AG04450 (cell line): ENCODE data around the gene TBC1D16. TPM values are rescaled to one million over a fixed set of nuclear protein-coding genes. Genes with fewer than 3 reads are reported as not detected.

Experiments used
- CTCF ChIA-PET: fragments of 300-600, 350-600 bp; formaldehyde crosslinking; extraction: SDS; loops from one replicate; lab custom pipeline; 2022; ENCODE audit warnings: antibody characterized with exemption, inconsistent platforms; lab: Charles Lee
- POLR2A ChIA-PET: fragments of 350-600 bp; formaldehyde crosslinking; extraction: SDS; loops from one replicate; lab custom pipeline; 2021; ENCODE audit warnings: antibody characterized with exemption, inconsistent platforms; lab: Yijun Ruan, JAX
- DNase-seq: peaks from one replicate; pipeline ENCODE4 v3.0.0-alpha.2; 2011; ENCODE audit warnings: low read depth, low spot score
- H3K27ac ChIP-seq: one replicate; pipeline ENCODE4 v1.5.1; 2012; ENCODE audit warnings: low read depth, low read length, control low read depth
- H3K27me3 ChIP-seq: one replicate; pipeline ENCODE4 v1.6.0; 2012; ENCODE audit warnings: low read length; ENCODE audit not compliant: control insufficient read depth, insufficient read depth
- H3K4me3 ChIP-seq: 2 replicates; pipeline ENCODE4 v1.5.1; 2011; ENCODE audit warnings: mild to moderate bottlenecking, low read depth, low read length, control low read depth
- H3K9me3 ChIP-seq: 2 replicates; pipeline ENCODE4 v1.5.1; 2012; ENCODE audit warnings: low read length; ENCODE audit not compliant: control insufficient read depth, insufficient read depth
- polyA plus RNA-seq: library from polyadenylated mRNA; depleted of rRNA; stranded (reverse); fragments of >200 nt; gene quantifications from 2 replicates; pipeline ENCODE4 v1.2.3, GENCODE V29; 2011
- TF ChIP-seq, protein P1 (sequence below): IDR thresholded peaks from 2 replicates; pipeline ENCODE4 v1.5.1; 2011; ENCODE audit warnings: low read depth, low read length, control low read depth, inconsistent platforms

TBC1D16 gene
- polyA plus RNA-seq, 1 experiment = 10.9 TPM

DNA sequence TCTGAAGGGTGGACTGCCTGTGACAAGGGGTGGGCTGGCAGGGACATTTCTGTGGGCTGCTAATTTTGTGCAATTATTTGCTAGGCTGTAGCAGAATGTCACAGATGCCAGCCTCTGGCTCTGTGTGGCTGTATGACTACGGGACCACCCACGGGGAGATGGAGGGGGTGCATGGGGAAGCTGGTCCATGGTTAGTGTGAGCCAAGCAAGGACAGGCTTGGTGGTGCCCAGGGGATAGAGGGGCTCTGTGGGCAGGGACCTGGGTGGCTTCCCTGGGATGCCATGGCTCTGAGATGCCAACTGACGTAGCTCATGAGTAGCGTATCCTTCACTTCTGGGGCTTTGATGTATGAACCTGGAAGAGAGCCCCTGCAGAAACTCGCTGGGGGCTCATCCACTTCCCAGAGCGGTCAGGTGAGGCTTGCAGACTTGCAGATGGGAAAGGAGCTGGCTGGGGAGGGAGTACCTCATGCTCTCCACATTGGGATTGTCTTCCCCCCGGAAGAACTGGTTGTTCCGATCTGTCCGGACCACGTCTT lies 87.2 kb downstream of the TBC1D16 start:
- no peaks in the 10 kb centered on the region for H3K27me3 ChIP-seq
- CTCF ChIA-PET = interaction anchor here (0.6 kb wide), 1 partner anchor 75 kb away, joined by 4 read pairs; no protein-coding TSS in a partner anchor
- TF ChIP-seq, protein P1, sequence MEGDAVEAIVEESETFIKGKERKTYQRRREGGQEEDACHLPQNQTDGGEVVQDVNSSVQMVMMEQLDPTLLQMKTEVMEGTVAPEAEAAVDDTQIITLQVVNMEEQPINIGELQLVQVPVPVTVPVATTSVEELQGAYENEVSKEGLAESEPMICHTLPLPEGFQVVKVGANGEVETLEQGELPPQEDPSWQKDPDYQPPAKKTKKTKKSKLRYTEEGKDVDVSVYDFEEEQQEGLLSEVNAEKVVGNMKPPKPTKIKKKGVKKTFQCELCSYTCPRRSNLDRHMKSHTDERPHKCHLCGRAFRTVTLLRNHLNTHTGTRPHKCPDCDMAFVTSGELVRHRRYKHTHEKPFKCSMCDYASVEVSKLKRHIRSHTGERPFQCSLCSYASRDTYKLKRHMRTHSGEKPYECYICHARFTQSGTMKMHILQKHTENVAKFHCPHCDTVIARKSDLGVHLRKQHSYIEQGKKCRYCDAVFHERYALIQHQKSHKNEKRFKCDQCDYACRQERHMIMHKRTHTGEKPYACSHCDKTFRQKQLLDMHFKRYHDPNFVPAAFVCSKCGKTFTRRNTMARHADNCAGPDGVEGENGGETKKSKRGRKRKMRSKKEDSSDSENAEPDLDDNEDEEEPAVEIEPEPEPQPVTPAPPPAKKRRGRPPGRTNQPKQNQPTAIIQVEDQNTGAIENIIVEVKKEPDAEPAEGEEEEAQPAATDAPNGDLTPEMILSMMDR = no peak
- H3K27ac ChIP-seq = no peak overlapping the region
- H3K9me3 ChIP-seq = peaks cover 7% of the 10 kb centered on the region; the same call in 1 of the 2 replicates
- POLR2A ChIA-PET = no interaction called here
- no peak for DNase-seq
- H3K4me3 ChIP-seq = no peak overlapping the region

DNA sequence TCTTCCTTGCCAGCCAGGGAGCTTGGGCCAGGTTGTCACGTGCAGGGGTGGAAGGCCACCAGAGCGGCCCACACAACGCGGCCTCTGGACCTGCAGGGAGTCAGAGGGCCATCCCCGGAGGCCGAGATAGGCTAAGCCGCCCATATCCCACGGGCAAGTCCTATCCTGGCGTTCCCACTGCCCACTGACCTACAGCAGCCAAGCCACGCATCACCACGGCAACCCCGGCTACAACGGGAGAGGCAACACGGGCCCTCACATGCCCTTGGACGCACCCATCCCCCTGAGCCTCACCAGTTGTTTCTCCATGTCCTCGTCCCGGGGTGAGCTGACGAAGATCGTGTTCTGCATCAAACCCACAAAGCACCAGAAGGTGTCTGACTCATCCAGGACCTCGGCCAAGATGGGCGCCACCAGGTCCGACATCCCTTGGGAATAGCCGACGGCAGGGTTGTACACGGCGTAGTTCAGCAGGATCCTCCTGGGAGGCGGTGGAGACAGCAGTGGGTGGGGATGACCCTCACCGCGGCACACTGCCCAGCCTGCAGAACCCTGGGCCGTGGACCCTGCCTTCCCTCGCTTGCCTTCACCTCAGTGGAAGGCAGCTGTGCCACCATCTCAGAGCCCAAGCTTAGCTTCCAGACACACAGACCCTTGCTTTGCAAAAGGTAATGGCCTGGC lies 88.2 kb downstream of the TBC1D16 start:
- no peak for DNase-seq
- H3K27me3 ChIP-seq = no peaks in the 10 kb centered on the region
- H3K27ac ChIP-seq = no peak overlapping the region
- peaks cover 7% of the 10 kb centered on the region; the same call in 1 of the 2 replicates for H3K9me3 ChIP-seq
- H3K4me3 ChIP-seq = no peak overlapping the region
- ChIA-PET POLR2A (no interaction called here), CTCF (no interaction called here)
- TF ChIP-seq, protein P1 = no peak

DNA sequence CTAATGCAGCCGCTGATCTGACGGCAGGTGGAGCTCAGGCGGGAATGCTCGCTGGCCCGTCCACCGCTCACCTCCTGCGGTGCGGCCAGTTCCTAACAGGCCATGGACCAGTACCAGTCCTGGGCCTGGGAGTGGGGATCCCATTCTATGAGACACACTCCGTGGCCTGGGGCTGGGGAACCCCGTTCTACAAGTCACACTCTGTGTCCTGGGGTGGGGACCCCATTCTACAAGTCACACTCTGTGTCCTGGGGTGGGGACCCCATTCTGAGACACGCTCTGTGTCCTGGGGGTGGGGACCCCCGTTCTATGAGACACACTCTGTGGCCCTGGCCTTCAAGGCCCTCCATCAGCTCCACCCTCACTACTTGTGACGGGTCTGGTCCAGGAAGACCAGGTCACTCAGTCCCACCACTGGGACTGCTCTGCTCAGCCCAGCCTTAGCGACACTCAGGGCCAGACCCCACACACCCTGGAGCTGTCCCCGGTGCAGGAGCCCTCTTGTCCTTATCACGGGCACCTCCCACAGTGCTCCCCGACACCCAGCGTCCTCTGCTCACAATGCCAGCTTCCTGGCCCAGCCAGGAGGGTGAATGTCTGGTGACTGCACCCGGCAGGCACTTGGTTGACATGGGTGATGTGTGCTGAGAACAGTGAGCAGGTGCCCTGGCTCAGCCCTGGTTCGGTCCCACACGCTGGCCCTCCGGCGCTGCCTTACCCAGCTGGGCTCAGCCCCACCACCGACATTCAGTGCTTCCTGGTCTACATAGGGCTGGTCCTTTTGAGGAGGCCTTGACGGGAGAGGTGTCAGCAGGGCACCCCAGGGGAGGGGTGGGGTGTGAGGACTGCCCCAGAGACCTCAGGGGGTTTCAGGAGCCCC lies 89.1 kb downstream of the TBC1D16 start:
- TF ChIP-seq, protein P1 = no peak
- H3K4me3 ChIP-seq = no peak overlapping the region
- POLR2A ChIA-PET = no interaction called here
- no peaks in the 10 kb centered on the region for H3K27me3 ChIP-seq
- no peak for DNase-seq
- CTCF ChIA-PET = interaction anchor here (0.6 kb wide), 1 partner anchor 62 kb away, joined by 3 read pairs; no protein-coding TSS in a partner anchor
- no peak overlapping the region for H3K27ac ChIP-seq
- peaks cover 7% of the 10 kb centered on the region; the same call in 1 of the 2 replicates for H3K9me3 ChIP-seq

DNA sequence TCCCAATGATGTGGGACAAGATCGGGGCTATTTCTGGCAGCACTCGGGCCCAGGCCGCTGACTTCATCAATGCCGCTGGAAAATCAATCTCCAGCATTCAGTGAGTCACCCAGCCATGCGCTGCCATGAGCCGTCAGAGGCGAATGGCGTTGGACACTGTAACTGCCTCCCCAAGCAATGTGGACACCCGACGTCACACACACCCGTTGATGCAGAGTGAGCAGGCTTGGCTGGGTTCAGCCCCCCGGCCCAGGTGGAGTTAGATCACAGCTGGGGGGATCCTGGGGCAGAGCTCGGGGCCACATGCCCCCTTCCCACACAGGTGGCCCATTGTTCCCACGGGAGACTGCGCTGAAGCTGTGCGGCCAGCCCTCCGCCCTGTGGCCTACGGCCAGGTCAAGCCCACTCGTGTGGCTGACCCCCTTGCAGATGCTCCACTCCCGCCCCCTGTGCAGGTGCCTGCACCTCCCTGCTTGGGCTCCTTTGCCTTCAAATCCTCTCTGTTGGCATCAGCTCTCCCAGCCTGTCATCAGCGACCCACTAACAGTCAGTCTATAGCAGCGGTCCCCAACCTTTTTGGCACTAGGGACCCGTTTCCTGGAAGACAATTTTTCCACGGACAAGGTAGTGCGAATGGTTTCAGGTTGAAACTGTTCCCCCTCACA lies 89.9 kb downstream of the TBC1D16 start:
- Histone ChIP-seq H3K27ac (no peak overlapping the region), H3K9me3 (peaks cover 7% of the 10 kb centered on the region; the same call in 1 of the 2 replicates), H3K27me3 (no peaks in the 10 kb centered on the region), H3K4me3 (no peak overlapping the region)
- POLR2A ChIA-PET = no interaction called here
- CTCF ChIA-PET = no interaction called here
- DNase-seq = no peak
- TF ChIP-seq, protein P1 = no peak
